Right lobe of liver (tissue), 6 donors: ENCODE results near the gene TIMP1. TPM values are rescaled to one million over a fixed set of nuclear protein-coding genes. Genes with fewer than 3 reads are reported as not detected.

Source experiments
- ATAC-seq, 4 donors: fragments of 200-7000 bp; cut with Tn5 transposase; one replicate each; pipeline ENCODE4 v1.9.1; 2020; ENCODE audit warnings: mild to moderate bottlenecking in 4 of 4, moderate library complexity in 4 of 4
- DNase-seq, 3 donors: peaks; one replicate each; pipeline ENCODE4 v3.0.0-alpha.2; 2020
- H3K27ac ChIP-seq, 3 donors: fragments of 200-600 bp; one replicate each; pipeline ENCODE4 v1.8.0; 2022
- H3K27me3 ChIP-seq, 2 donors: fragments of 200-600 bp; one replicate each; pipeline ENCODE4 v1.8.0; 2022
- H3K36me3 ChIP-seq, 4 donors: fragments of 200-600 bp; sonication (generic) in 1 of 4; one replicate each; pipeline versions ENCODE4 v1.5.1 to v1.8.0; 2017 to 2022; ENCODE audit warnings: control low read depth in 1 of 4
- H3K4me1 ChIP-seq, 4 donors: fragments of 200-600 bp; sonication (generic) in 1 of 4; one replicate each; pipeline versions ENCODE4 v1.5.1 to v1.8.0; 2017 to 2022; ENCODE audit warnings: control low read depth in 1 of 4
- H3K4me3 ChIP-seq, 3 donors: fragments of 200-600 bp; one replicate each; pipeline ENCODE4 v1.8.0; 2022
- H3K9me3 ChIP-seq, 4 donors: fragments of 200-600 bp; sonication (generic) in 1 of 4; one replicate each; pipeline versions ENCODE4 v1.5.1 to v1.8.0; 2017 to 2022; ENCODE audit warnings: control low read depth in 1 of 4
- POLR2A ChIP-seq: fragments of 450-650 bp; IDR thresholded peaks from one replicate; pipeline ENCODE4 v1.6.1; 2017; ENCODE audit warnings: antibody characterized with exemption, mild to moderate bottlenecking
- WGBS: methylation state at CpG from one replicate; pipeline ENCODE4 v1.1.6; 2018; ENCODE audit warnings: low coverage, low lambda C conversion rate; ENCODE audit not compliant: insufficient coverage; ENCODE audit errors: missing lambda C conversion rate; 5-methylcytosine and 5-hydroxymethylcytosine counted together
- intact Hi-C, 2 donors: fragments of 100-400 bp; cut with DNase I; formaldehyde crosslinking; loops; one replicate each; pipeline versions ENCODE4 v1.11.2 to v1.14.1; 2022
- total RNA-seq, 6 experiments: library from RNA; depleted of rRNA in 2 of 6; stranded (reverse); fragments of >200 nt in 2 of 6; fragmentation: NEBNext Ultra II Directional in 3 of 6; extraction: Animal tissue kit (Norgen Biotek cat#: 25700) in 3 of 6; gene quantifications; one replicate each; pipeline versions ENCODE4 v1.1.0 to v1.2.4, GENCODE V29; 2016 to 2023
- TF ChIP-seq, protein P1 (sequence below), 4 donors: fragments of 200-600 bp in 3 of 4; fragments of 450-650 bp in 1 of 4; IDR thresholded peaks; one replicate each; pipeline versions ENCODE4 v1.5.1 to v1.8.0; 2016 to 2022; ENCODE audit warnings: antibody characterized with exemption in 4 of 4, mild to moderate bottlenecking in 2 of 4
- donor health status: DM: no; HTN: yes; CAD: no.
- donor health status: DM: no; HTN: no; CAD: no.
- donor health status: DM: no; HTN: no; CAD: no.
- donor health status: DM: no; HTN: yes; CAD: no.
- donor health status: DM: no; HTN: yes; CAD: no.

The TIMP1 gene
- total RNA-seq, 6 experiments from 2014 or later, result 82.1 to 432 (median 143) TPM

DNA sequence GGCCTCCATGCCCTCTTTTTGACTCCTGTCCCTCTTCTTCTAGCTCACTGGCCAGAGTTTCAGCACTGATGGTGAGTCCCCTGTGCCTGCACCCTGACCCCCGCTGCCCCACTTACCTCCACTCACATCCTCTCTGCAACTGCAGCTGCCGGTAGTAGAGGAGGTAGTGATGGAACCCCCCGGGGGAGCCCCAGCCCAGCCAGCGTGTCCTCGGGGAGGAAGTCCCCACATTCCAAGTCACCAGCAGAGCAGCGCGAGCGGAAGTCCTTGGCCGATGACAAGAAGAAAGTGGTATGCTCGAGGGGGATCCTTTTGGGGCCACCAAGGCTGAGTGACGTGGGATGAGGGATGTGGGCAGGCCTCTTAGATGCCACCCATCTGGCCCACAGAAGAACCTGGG is 15.4 kb upstream of the TIMP1 start:
- Histone ChIP-seq H3K4me1 (no peaks in the 10 kb centered on the region), H3K36me3 (peaks cover 0 to 57% (median 7%) of the 10 kb centered on the region in 4 donors), H3K27me3 (no peaks in the 10 kb centered on the region), H3K4me3 (no peak overlapping the region), H3K27ac (no peak overlapping the region), H3K9me3 (no peaks in the 10 kb centered on the region)
- no peak for DNase-seq
- TF ChIP-seq POLR2A, result no peak
- TF ChIP-seq, protein P1, sequence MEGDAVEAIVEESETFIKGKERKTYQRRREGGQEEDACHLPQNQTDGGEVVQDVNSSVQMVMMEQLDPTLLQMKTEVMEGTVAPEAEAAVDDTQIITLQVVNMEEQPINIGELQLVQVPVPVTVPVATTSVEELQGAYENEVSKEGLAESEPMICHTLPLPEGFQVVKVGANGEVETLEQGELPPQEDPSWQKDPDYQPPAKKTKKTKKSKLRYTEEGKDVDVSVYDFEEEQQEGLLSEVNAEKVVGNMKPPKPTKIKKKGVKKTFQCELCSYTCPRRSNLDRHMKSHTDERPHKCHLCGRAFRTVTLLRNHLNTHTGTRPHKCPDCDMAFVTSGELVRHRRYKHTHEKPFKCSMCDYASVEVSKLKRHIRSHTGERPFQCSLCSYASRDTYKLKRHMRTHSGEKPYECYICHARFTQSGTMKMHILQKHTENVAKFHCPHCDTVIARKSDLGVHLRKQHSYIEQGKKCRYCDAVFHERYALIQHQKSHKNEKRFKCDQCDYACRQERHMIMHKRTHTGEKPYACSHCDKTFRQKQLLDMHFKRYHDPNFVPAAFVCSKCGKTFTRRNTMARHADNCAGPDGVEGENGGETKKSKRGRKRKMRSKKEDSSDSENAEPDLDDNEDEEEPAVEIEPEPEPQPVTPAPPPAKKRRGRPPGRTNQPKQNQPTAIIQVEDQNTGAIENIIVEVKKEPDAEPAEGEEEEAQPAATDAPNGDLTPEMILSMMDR (IDR thresholded peaks at IDR 0.05), result no peak
- ATAC-seq, result no peak
- 86% methylated on average over 9 of the region's 11 CpGs for WGBS
- intact Hi-C loops, result no loop called here

DNA sequence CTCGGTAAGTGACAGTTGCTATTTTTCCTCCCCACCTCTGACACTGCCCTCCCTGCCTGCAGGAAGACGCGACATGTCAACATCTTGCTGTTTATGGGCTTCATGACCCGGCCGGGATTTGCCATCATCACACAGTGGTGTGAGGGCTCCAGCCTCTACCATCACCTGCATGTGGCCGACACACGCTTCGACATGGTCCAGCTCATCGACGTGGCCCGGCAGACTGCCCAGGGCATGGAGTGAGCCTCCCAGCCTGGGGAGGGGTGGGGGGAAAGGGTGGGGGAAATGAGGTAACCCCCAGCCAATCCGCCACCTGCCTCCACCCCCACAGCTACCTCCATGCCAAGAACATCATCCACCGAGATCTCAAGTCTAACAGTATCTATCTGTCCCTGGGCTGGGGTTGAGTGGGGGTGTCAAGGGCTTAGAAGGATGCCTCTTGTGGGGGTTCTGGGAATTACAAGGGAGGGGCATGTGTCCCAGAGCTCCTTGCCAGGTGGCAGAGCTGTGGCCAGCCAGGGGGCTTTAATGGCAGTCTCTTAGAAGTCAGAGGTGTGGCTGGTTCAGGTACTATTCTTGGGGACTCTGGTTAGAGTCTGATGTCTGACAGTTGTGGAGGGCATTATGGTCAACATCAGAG is 13.5 kb upstream of the TIMP1 start:
- DNase-seq (no peak), ATAC-seq (peak in 3 of 4 donors; percentile 15 to 29 (median 28))
- intact Hi-C loops, result no loop called here
- H3K4me1 ChIP-seq, result no peaks in the 10 kb centered on the region
- TF ChIP-seq, protein P1 (IDR thresholded peaks at IDR 0.05), result peak; percentile 10 to 33 (median 18)
- no peak for TF ChIP-seq POLR2A
- H3K27me3 ChIP-seq, result no peaks in the 10 kb centered on the region
- no peak overlapping the region for H3K4me3 ChIP-seq
- H3K36me3 ChIP-seq, result peaks cover 0 to 48% (median 7%) of the 10 kb centered on the region in 4 donors
- no peaks in the 10 kb centered on the region for H3K9me3 ChIP-seq
- H3K27ac ChIP-seq, result no peak overlapping the region
- 84% methylated on average over 3 of the region's 13 CpGs for WGBS

DNA sequence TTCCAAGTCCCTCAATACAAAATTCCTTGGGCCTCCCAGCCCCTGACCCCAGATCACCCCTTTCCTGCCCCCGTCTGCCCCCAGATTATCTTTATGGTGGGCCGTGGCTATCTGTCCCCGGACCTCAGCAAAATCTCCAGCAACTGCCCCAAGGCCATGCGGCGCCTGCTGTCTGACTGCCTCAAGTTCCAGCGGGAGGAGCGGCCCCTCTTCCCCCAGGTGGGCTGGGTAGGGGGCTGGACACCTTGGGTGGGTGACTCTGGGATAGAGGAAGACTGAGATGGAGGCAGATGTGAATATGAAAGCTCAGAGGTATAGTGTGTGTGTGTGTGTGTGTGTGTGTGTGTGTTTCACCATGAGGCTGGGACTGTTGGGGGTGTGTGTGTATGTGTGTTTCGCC is 11.4 kb upstream of the TIMP1 start:
- Histone ChIP-seq H3K36me3 (peaks cover 0 to 41% (median 0%) of the 10 kb centered on the region in 4 donors), H3K4me3 (no peak overlapping the region), H3K27me3 (no peaks in the 10 kb centered on the region), H3K27ac (no peak overlapping the region), H3K4me1 (no peaks in the 10 kb centered on the region), H3K9me3 (no peaks in the 10 kb centered on the region)
- WGBS, result 50% methylated on average over 3 of the region's 8 CpGs
- DNase-seq (no peak), ATAC-seq (no peak)
- intact Hi-C loops, result no loop called here
- TF ChIP-seq, protein P1 (IDR thresholded peaks at IDR 0.05), result no peak
- TF ChIP-seq POLR2A, result no peak

DNA sequence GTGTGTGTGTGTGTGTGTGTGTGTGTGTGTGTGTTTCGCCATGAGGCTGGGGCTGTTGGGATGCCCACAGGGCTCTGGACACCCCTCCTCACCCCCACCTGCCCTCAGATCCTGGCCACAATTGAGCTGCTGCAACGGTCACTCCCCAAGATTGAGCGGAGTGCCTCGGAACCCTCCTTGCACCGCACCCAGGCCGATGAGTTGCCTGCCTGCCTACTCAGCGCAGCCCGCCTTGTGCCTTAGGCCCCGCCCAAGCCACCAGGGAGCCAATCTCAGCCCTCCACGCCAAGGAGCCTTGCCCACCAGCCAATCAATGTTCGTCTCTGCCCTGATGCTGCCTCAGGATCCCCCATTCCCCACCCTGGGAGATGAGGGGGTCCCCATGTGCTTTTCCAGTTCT is 11.0 kb upstream of the TIMP1 start:
- Histone ChIP-seq H3K36me3 (peaks cover 0 to 37% (median 0%) of the 10 kb centered on the region in 4 donors), H3K9me3 (no peaks in the 10 kb centered on the region), H3K27me3 (no peaks in the 10 kb centered on the region), H3K4me1 (no peaks in the 10 kb centered on the region), H3K4me3 (no peak overlapping the region), H3K27ac (no peak overlapping the region)
- intact Hi-C loops, result no loop called here
- no peak for DNase-seq
- ATAC-seq, result no peak
- no CpG with 5 or more reads among the region's 11 CpGs for WGBS
- TF ChIP-seq, protein P1 (IDR thresholded peaks at IDR 0.05), result no peak
- TF ChIP-seq POLR2A, result no peak
